Mesenchymal stem cell (in vitro differentiated cells and primary cell): ENCODE data around the gene TBC1D10A.

Source experiments
- DNase-seq: peaks from one replicate; pipeline ENCODE4 v3.0.0-alpha.2; 2013
- H2AFZ ChIP-seq: one replicate; pipeline ENCODE4 v1.6.1; 2013; ENCODE audit warnings: low read depth, mild to moderate bottlenecking, control low read depth, inconsistent platforms, low read length, moderate library complexity
- H2AK5ac ChIP-seq: 2 replicates; pipeline ENCODE4 v1.6.1; 2013; ENCODE audit warnings: low read length, moderate library complexity, mild to moderate bottlenecking, inconsistent platforms; ENCODE audit not compliant: severe bottlenecking
- H2BK120ac ChIP-seq: one replicate; pipeline ENCODE4 v1.6.1; 2013; ENCODE audit warnings: low read depth, mild to moderate bottlenecking, inconsistent platforms, low read length, moderate library complexity
- H2BK12ac ChIP-seq, 2 experiments: one replicate each; pipeline ENCODE4 v1.6.1; 2013; ENCODE audit warnings: inconsistent platforms in 2 of 2, low read length in 2 of 2, mild to moderate bottlenecking in 2 of 2, moderate library complexity in 2 of 2, control low read depth in 1 of 2
- H2BK15ac ChIP-seq: one replicate; pipeline ENCODE4 v1.6.1; 2013; ENCODE audit warnings: mild to moderate bottlenecking, low read depth, inconsistent platforms; ENCODE audit not compliant: poor library complexity, severe bottlenecking
- H2BK5ac ChIP-seq: 2 replicates; pipeline ENCODE4 v1.6.1; 2013; ENCODE audit warnings: low read depth, mild to moderate bottlenecking, low read length, control low read depth, inconsistent platforms; ENCODE audit not compliant: poor library complexity, severe bottlenecking
- H3K14ac ChIP-seq, 2 experiments: one replicate each; pipeline ENCODE4 v1.6.1; 2013; ENCODE audit warnings: inconsistent platforms in 2 of 2, low read length in 2 of 2, control low read depth in 1 of 2, mild to moderate bottlenecking in 1 of 2, moderate library complexity in 1 of 2
- H3K18ac ChIP-seq, 2 experiments: one replicate each; pipeline ENCODE4 v1.6.1; 2013; ENCODE audit warnings: inconsistent platforms in 2 of 2, low read length in 2 of 2, control low read depth in 1 of 2, low read depth in 1 of 2, mild to moderate bottlenecking in 1 of 2
- H3K23ac ChIP-seq, 2 experiments: one replicate each; pipeline ENCODE4 v1.6.1; 2013; ENCODE audit warnings: inconsistent platforms in 2 of 2, low read length in 2 of 2, mild to moderate bottlenecking in 2 of 2, moderate library complexity in 2 of 2, control low read depth in 1 of 2
- H3K27ac ChIP-seq: 2 replicates; pipeline ENCODE4 v1.5.1; 2013; ENCODE audit warnings: mild to moderate bottlenecking, moderate library complexity, low read length, control low read depth, inconsistent platforms; ENCODE audit not compliant: poor library complexity, severe bottlenecking
- H3K27me3 ChIP-seq, 2 experiments: 2 replicates each; pipeline versions ENCODE4 v1.6.1 to v1.7.0; 2013; ENCODE audit warnings: low read length in 2 of 2, mild to moderate bottlenecking in 2 of 2, moderate library complexity in 2 of 2, control low read depth in 1 of 2, inconsistent platforms in 1 of 2; ENCODE audit not compliant: control insufficient read depth in 1 of 2, insufficient read depth in 1 of 2
- H3K36me3 ChIP-seq, 2 experiments: 2 replicates each; pipeline versions ENCODE4 v1.6.1 to v1.7.0; 2013; ENCODE audit warnings: low read length in 2 of 2, control low read depth in 1 of 2, inconsistent platforms in 1 of 2, low read depth in 1 of 2, mild to moderate bottlenecking in 1 of 2; ENCODE audit not compliant: insufficient read depth in 2 of 2, control insufficient read depth in 1 of 2
- H3K4ac ChIP-seq, 2 experiments: one replicate each; pipeline ENCODE4 v1.6.1; 2013; ENCODE audit warnings: inconsistent platforms in 2 of 2, low read length in 2 of 2, mild to moderate bottlenecking in 2 of 2, moderate library complexity in 2 of 2, control low read depth in 1 of 2, low read depth in 1 of 2
- H3K4me1 ChIP-seq: 2 replicates; pipeline ENCODE4 v1.6.1; 2013; ENCODE audit warnings: low read depth, low read length, control low read depth; ENCODE audit not compliant: control insufficient read depth, insufficient read depth
- H3K4me2 ChIP-seq: 2 replicates; pipeline ENCODE4 v1.6.1; 2013; ENCODE audit warnings: low read length, mild to moderate bottlenecking, inconsistent platforms; ENCODE audit not compliant: poor library complexity, severe bottlenecking
- H3K4me3 ChIP-seq, 2 experiments: 2 replicates each; pipeline versions ENCODE4 v1.5.1 to v1.7.0; 2013; ENCODE audit warnings: low read length in 2 of 2, mild to moderate bottlenecking in 2 of 2, control low read depth in 1 of 2, low read depth in 1 of 2; ENCODE audit not compliant: insufficient read depth in 1 of 2
- H3K79me1 ChIP-seq: replicated peaks from 2 replicates; pipeline ENCODE4 v1.6.1; 2013; ENCODE audit warnings: mild to moderate bottlenecking, control low read depth, low read length, inconsistent platforms; ENCODE audit not compliant: poor library complexity, severe bottlenecking
- H3K9ac ChIP-seq: 2 replicates; pipeline ENCODE4 v1.7.0; 2013; ENCODE audit warnings: mild to moderate bottlenecking, low read length, moderate library complexity
- H3K9me3 ChIP-seq: 2 replicates; pipeline ENCODE4 v1.7.0; 2013; ENCODE audit warnings: mild to moderate bottlenecking, low read length; ENCODE audit not compliant: control insufficient read depth
- H4K8ac ChIP-seq: one replicate; pipeline ENCODE4 v1.6.1; 2013; ENCODE audit warnings: inconsistent platforms, mild to moderate bottlenecking, low read length, moderate library complexity
- H4K91ac ChIP-seq: one replicate; pipeline ENCODE4 v1.6.1; 2013; ENCODE audit warnings: mild to moderate bottlenecking, low read length, inconsistent platforms
- WGBS: methylation state at CpG from one replicate; pipeline ENCODE4 v1.1.7; 2013; ENCODE audit warnings: mixed read lengths; 5-methylcytosine and 5-hydroxymethylcytosine counted together

TBC1D10A gene

GRCh38 chr22:30294830-30295229 is 31.9 kb downstream of the TBC1D10A start:
- Histone ChIP-seq H2AK5ac (no peak overlapping the region), H3K23ac (no peak overlapping the region), H3K27me3 (no peaks in the 10 kb centered on the region), H3K36me3 (peaks cover 80 to 88% of the 10 kb centered on the region in 2 experiments), H4K8ac (no peak overlapping the region), H3K79me1 (peaks cover 48% of the 10 kb centered on the region), H3K27ac (no peak overlapping the region), H4K91ac (no peak overlapping the region), H3K4ac (no peak overlapping the region), H3K4me1 (peaks cover 21% of the 10 kb centered on the region), H2BK15ac (no peak overlapping the region), H2BK12ac (no peak overlapping the region), H2BK5ac (no peak overlapping the region), H2BK120ac (no peak overlapping the region), H3K14ac (no peak overlapping the region), H3K9ac (no peak overlapping the region), H3K4me3 (no peak overlapping the region), H3K18ac (no peak overlapping the region), H3K9me3 (no peaks in the 10 kb centered on the region), H2AFZ (no peak overlapping the region), H3K4me2 (no peak overlapping the region)
- no peak for DNase-seq
- WGBS, result 96% methylated on average over 11 of the region's 11 CpGs

- Histone ChIP-seq H3K4me3 (no peak overlapping the region), H3K4me1 (peaks cover 22% of the 10 kb centered on the region), H3K27ac (no peak overlapping the region), H3K18ac (no peak overlapping the region), H2AK5ac (no peak overlapping the region), H3K23ac (no peak overlapping the region), H3K14ac (no peak overlapping the region), H3K27me3 (no peaks in the 10 kb centered on the region), H3K9ac (no peak overlapping the region), H3K79me1 (peaks cover 43% of the 10 kb centered on the region), H4K8ac (no peak overlapping the region), H3K4me2 (no peak overlapping the region), H2AFZ (no peak overlapping the region), H4K91ac (no peak overlapping the region), H3K9me3 (no peaks in the 10 kb centered on the region), H3K36me3 (peaks cover 75 to 81% of the 10 kb centered on the region in 2 experiments), H2BK5ac (no peak overlapping the region), H2BK120ac (no peak overlapping the region), H3K4ac (no peak overlapping the region), H2BK12ac (no peak overlapping the region), H2BK15ac (no peak overlapping the region)
- no peak for DNase-seq
- 88% methylated on average over 9 of the region's 9 CpGs for WGBS
Observed at GRCh38 chr22:30294066-30294465, 32.7 kb downstream of the TBC1D10A start.

- no peak overlapping the region for H4K91ac ChIP-seq
- H3K23ac ChIP-seq, result no peak overlapping the region
- H3K36me3 ChIP-seq, result peaks cover 66 to 70% of the 10 kb centered on the region in 2 experiments
- H3K4me2 ChIP-seq, result no peak overlapping the region
- H3K9ac ChIP-seq, result no peak overlapping the region
- no peaks in the 10 kb centered on the region for H3K27me3 ChIP-seq
- no peaks in the 10 kb centered on the region for H3K9me3 ChIP-seq
- H2BK5ac ChIP-seq, result no peak overlapping the region
- no peak overlapping the region for H3K18ac ChIP-seq
- no peak overlapping the region for H2BK120ac ChIP-seq
- H2AK5ac ChIP-seq, result no peak overlapping the region
- H2AFZ ChIP-seq, result no peak overlapping the region
- no peak overlapping the region for H2BK15ac ChIP-seq
- no peak overlapping the region for H3K27ac ChIP-seq
- no peak overlapping the region for H2BK12ac ChIP-seq
- WGBS, result 97% methylated on average over 7 of the region's 7 CpGs
- no peak overlapping the region for H3K14ac ChIP-seq
- H3K79me1 ChIP-seq, result peaks cover 34% of the 10 kb centered on the region
- no peak overlapping the region for H3K4ac ChIP-seq
- DNase-seq, result no peak
- H4K8ac ChIP-seq, result no peak overlapping the region
- no peak overlapping the region for H3K4me3 ChIP-seq
- peaks cover 26% of the 10 kb centered on the region for H3K4me1 ChIP-seq
Observed at GRCh38 chr22:30293026-30293425, 33.7 kb downstream of the TBC1D10A start.

- Histone ChIP-seq H2BK15ac (no peak overlapping the region), H2AFZ (no peak overlapping the region), H2BK5ac (no peak overlapping the region), H3K27me3 (no peaks in the 10 kb centered on the region), H2BK12ac (no peak overlapping the region), H2AK5ac (no peak overlapping the region), H3K4me2 (no peak overlapping the region), H3K79me1 (peaks cover 29% of the 10 kb centered on the region), H3K9ac (no peak overlapping the region), H3K18ac (no peak overlapping the region), H3K4ac (no peak overlapping the region), H3K4me1 (peaks cover 26% of the 10 kb centered on the region), H3K9me3 (no peaks in the 10 kb centered on the region), H4K8ac (no peak overlapping the region), H3K4me3 (no peak overlapping the region), H3K23ac (no peak overlapping the region), H3K14ac (no peak overlapping the region), H3K27ac (no peak overlapping the region), H2BK120ac (no peak overlapping the region), H4K91ac (no peak overlapping the region), H3K36me3 (peaks cover 59 to 64% of the 10 kb centered on the region in 2 experiments)
- DNase-seq, result no peak
- WGBS, result 94% methylated on average over 18 of the region's 18 CpGs
Observed at GRCh38 chr22:30292069-30292970, 34.4 kb downstream of the TBC1D10A start.
